Stimulated activated naive B cell treated with anti-CD40 and anti-IgM and Interleukin-4, amounts not matched to agents 10 μg/mL and 1 μg/mL and 100 μg/mL, for 72 hours (primary cell): Measurements from ENCODE around the gene ZNF764.
"Not testable (repeated sequence)": the region's sequence is repeated elsewhere in the genome, so short reads cannot be mapped to it uniquely, and the experiment has no call there.

Experiments
- ATAC-seq, 2 donors: fragments of 150-1000 bp; cut with Tn5 transposase; replicated peaks; 2 replicates each; pipeline ENCODE4 v1.10.0; 2021; ENCODE audit warnings: moderate library complexity in 1 of 2
- DNase-seq: peaks from one replicate; pipeline ENCODE4 v3.0.0; 2021
- H3K27ac Mint-ChIP-seq: one replicate; pipeline ENCODE4 v1.8.0; 2022; ENCODE audit warnings: mild to moderate bottlenecking, mixed read lengths
- H3K27me3 Mint-ChIP-seq, 2 donors: one replicate each; pipeline ENCODE4 v1.8.0; 2022; ENCODE audit warnings: mixed read lengths in 2 of 2
- H3K36me3 Mint-ChIP-seq, 2 donors: one replicate each; pipeline ENCODE4 v1.8.0; 2022; ENCODE audit warnings: mixed read lengths in 2 of 2, mild to moderate bottlenecking in 1 of 2
- H3K4me1 Mint-ChIP-seq, 2 donors: one replicate each; pipeline ENCODE4 v1.8.0; 2022; ENCODE audit warnings: mixed read lengths in 2 of 2, mild to moderate bottlenecking in 1 of 2
- H3K4me3 Mint-ChIP-seq, 2 donors: one replicate each; pipeline ENCODE4 v1.8.0; 2022; ENCODE audit warnings: mild to moderate bottlenecking in 2 of 2, mixed read lengths in 2 of 2, moderate library complexity in 1 of 2
- H3K9me3 Mint-ChIP-seq, 2 donors: one replicate each; pipeline ENCODE4 v1.8.0; 2022; ENCODE audit warnings: mixed read lengths in 2 of 2, mild to moderate bottlenecking in 1 of 2

The ZNF764 gene

GRCh38 chr16:30557957-30558788 is at the start of gene ZNF764:
Gene ZNF764, minus strand, starts transcription at chr16:30558374. Its CDS starts 192 bp downstream, at chr16:30558182.
- Mint-ChIP-seq H3K36me3 (peaks cover 20 to 26% of the 10 kb centered on the region in 2 donors), H3K27ac (peak within 1 kb of the TSS; percentile 96), H3K4me3 (peak within 1 kb of the TSS; percentile 90 to 95), H3K4me1 (peaks cover 25 to 57% of the 10 kb centered on the region in 2 donors), H3K27me3 (no peaks in the 10 kb centered on the region), H3K9me3 (peaks cover 0 to 2% of the 10 kb centered on the region in 2 donors)
- DNase-seq, result peak; percentile 98
- ATAC-seq, result peak; percentile 94

- Mint-ChIP-seq H3K27ac (no peak overlapping the region), H3K27me3 (no peaks in the 10 kb centered on the region), H3K36me3 (peaks cover 26 to 41% of the 10 kb centered on the region in 2 donors), H3K9me3 (no peaks in the 10 kb centered on the region), H3K4me3 (no peak overlapping the region), H3K4me1 (peaks cover 10 to 34% of the 10 kb centered on the region in 2 donors)
- no peak for DNase-seq
- ATAC-seq, result no peak
Measured at GRCh38 chr16:30606004-30606403, 47.8 kb upstream of the ZNF764 start.

- peaks cover 7 to 26% of the 10 kb centered on the region in 2 donors for H3K4me1 Mint-ChIP-seq
- no peaks in the 10 kb centered on the region for H3K27me3 Mint-ChIP-seq
- H3K9me3 Mint-ChIP-seq, result no peaks in the 10 kb centered on the region
- DNase-seq (no peak), ATAC-seq (no peak)
- H3K36me3 Mint-ChIP-seq, result peaks cover 26 to 45% of the 10 kb centered on the region in 2 donors
- H3K4me3 Mint-ChIP-seq, result no peak overlapping the region
- no peak overlapping the region for H3K27ac Mint-ChIP-seq
Measured at GRCh38 chr16:30605158-30605557, 47.0 kb upstream of the ZNF764 start.

GRCh38 chr16:30604316-30604947 is 46.3 kb upstream of the ZNF764 start:
- H3K27me3 Mint-ChIP-seq, result no peaks in the 10 kb centered on the region
- no peaks in the 10 kb centered on the region for H3K9me3 Mint-ChIP-seq
- H3K27ac Mint-ChIP-seq, result no peak overlapping the region
- no peak overlapping the region for H3K4me3 Mint-ChIP-seq
- DNase-seq (no peak), ATAC-seq (no peak)
- peaks cover 26 to 45% of the 10 kb centered on the region in 2 donors for H3K36me3 Mint-ChIP-seq
- H3K4me1 Mint-ChIP-seq, result peaks cover 7 to 25% of the 10 kb centered on the region in 2 donors

- H3K4me1 Mint-ChIP-seq, result peaks cover 6 to 21% of the 10 kb centered on the region in 2 donors
- DNase-seq (no peak), ATAC-seq (no peak)
- no peaks in the 10 kb centered on the region for H3K27me3 Mint-ChIP-seq
- H3K27ac Mint-ChIP-seq, result no peak overlapping the region
- H3K36me3 Mint-ChIP-seq, result peaks cover 26 to 45% of the 10 kb centered on the region in 2 donors
- H3K4me3 Mint-ChIP-seq, result no peak overlapping the region
- no peaks in the 10 kb centered on the region for H3K9me3 Mint-ChIP-seq
Measured at GRCh38 chr16:30603945-30604315, 45.8 kb upstream of the ZNF764 start.

GRCh38 chr16:30602616-30603277 is 44.6 kb upstream of the ZNF764 start:
- Mint-ChIP-seq H3K4me1 (peaks cover 4 to 25% of the 10 kb centered on the region in 2 donors), H3K27me3 (no peaks in the 10 kb centered on the region), H3K36me3 (peaks cover 23 to 44% of the 10 kb centered on the region in 2 donors), H3K4me3 (no peak overlapping the region), H3K27ac (no peak overlapping the region), H3K9me3 (no peaks in the 10 kb centered on the region)
- ATAC-seq (no peak), DNase-seq (no peak)

GRCh38 chr16:30601966-30602365 is 43.8 kb upstream of the ZNF764 start:
- Mint-ChIP-seq H3K27me3 (no peaks in the 10 kb centered on the region), H3K36me3 (peaks cover 21 to 41% of the 10 kb centered on the region in 2 donors), H3K4me3 (no peak overlapping the region), H3K9me3 (no peaks in the 10 kb centered on the region), H3K27ac (no peak overlapping the region), H3K4me1 (peaks cover 4 to 25% of the 10 kb centered on the region in 2 donors)
- DNase-seq (no peak), ATAC-seq (no peak)

- H3K4me1 Mint-ChIP-seq, result peaks cover 2 to 19% of the 10 kb centered on the region in 2 donors
- no peaks in the 10 kb centered on the region for H3K9me3 Mint-ChIP-seq
- H3K27ac Mint-ChIP-seq, result no peak overlapping the region
- no peak overlapping the region for H3K4me3 Mint-ChIP-seq
- ATAC-seq (no peak), DNase-seq (no peak)
- H3K36me3 Mint-ChIP-seq, result peaks cover 16 to 33% of the 10 kb centered on the region in 2 donors
- H3K27me3 Mint-ChIP-seq, result no peaks in the 10 kb centered on the region
Measured at GRCh38 chr16:30600929-30601328, 42.8 kb upstream of the ZNF764 start.

GRCh38 chr16:30600215-30600614 is 42.0 kb upstream of the ZNF764 start:
- H3K36me3 Mint-ChIP-seq, result peaks cover 15 to 30% of the 10 kb centered on the region in 2 donors

GRCh38 chr16:30592871-30593270 is 34.7 kb upstream of the ZNF764 start:
- Mint-ChIP-seq H3K4me1 (peaks cover 0 to under 1% of the 10 kb centered on the region in 2 donors), H3K4me3 (no peak overlapping the region), H3K27ac (no peak overlapping the region), H3K36me3 (peaks cover 0 to 4% of the 10 kb centered on the region in 2 donors), H3K27me3 (no peaks in the 10 kb centered on the region), H3K9me3 (no peaks in the 10 kb centered on the region)
- ATAC-seq (no peak), DNase-seq (no peak)

More at GRCh38 chr16:30600215-30600614, 42.0 kb upstream of the ZNF764 start:
- Mint-ChIP-seq H3K9me3 (no peaks in the 10 kb centered on the region), H3K4me1 (peaks cover 2 to 19% of the 10 kb centered on the region in 2 donors), H3K27ac (no peak overlapping the region), H3K4me3 (no peak overlapping the region), H3K27me3 (no peaks in the 10 kb centered on the region)
- no peak for DNase-seq
- ATAC-seq, result no peak

GRCh38 chr16:30590869-30591268 is 32.7 kb upstream of the ZNF764 start:
- not testable (repeated sequence) for H3K27me3 Mint-ChIP-seq, H3K27ac Mint-ChIP-seq, H3K9me3 Mint-ChIP-seq, ATAC-seq, H3K36me3 Mint-ChIP-seq, H3K4me3 Mint-ChIP-seq, H3K4me1 Mint-ChIP-seq, DNase-seq

GRCh38 chr16:30589582-30589981 is 31.4 kb upstream of the ZNF764 start:
- not testable (repeated sequence) for H3K4me3 Mint-ChIP-seq, H3K36me3 Mint-ChIP-seq, H3K27me3 Mint-ChIP-seq, ATAC-seq, H3K27ac Mint-ChIP-seq, H3K9me3 Mint-ChIP-seq, DNase-seq
- peaks cover 2 to 12% of the 10 kb centered on the region in 2 donors for H3K4me1 Mint-ChIP-seq

- no peaks in the 10 kb centered on the region for H3K27me3 Mint-ChIP-seq
Measured at GRCh38 chr16:30588651-30589050, 30.5 kb upstream of the ZNF764 start.

GRCh38 chr16:30585400-30586191 is 27.4 kb upstream of the ZNF764 start, which contains the start of gene ZNF785:
Gene ZNF785, minus strand, starts transcription at chr16:30585697. Its CDS starts 86 bp downstream, at chr16:30585611.
- DNase-seq (peak; percentile 93), ATAC-seq (peak; percentile 98 to 99)
- peaks cover 15 to 17% of the 10 kb centered on the region in 2 donors for H3K36me3 Mint-ChIP-seq
- peak within 1 kb of the TSS; percentile 97 for H3K27ac Mint-ChIP-seq
- no peaks in the 10 kb centered on the region for H3K9me3 Mint-ChIP-seq
- H3K4me3 Mint-ChIP-seq, result peak within 1 kb of the TSS; percentile 96 to 97
- peaks cover 7 to 33% of the 10 kb centered on the region in 2 donors for H3K4me1 Mint-ChIP-seq
- no peaks in the 10 kb centered on the region for H3K27me3 Mint-ChIP-seq

More at GRCh38 chr16:30588651-30589050, 30.5 kb upstream of the ZNF764 start:
- Mint-ChIP-seq H3K36me3 (peaks cover 0 to 4% of the 10 kb centered on the region in 2 donors), H3K4me3 (no peak overlapping the region), H3K27ac (no peak overlapping the region), H3K4me1 (peaks cover 2 to 18% of the 10 kb centered on the region in 2 donors), H3K9me3 (no peaks in the 10 kb centered on the region)
- ATAC-seq (no peak), DNase-seq (no peak)
